DND-41 (cell line): Measurements from ENCODE around the gene EMILIN2.

Experiments used
- ATAC-seq: fragments of 200-7000 bp; cut with Tn5 transposase; 3 replicates; pipeline ENCODE4 v1.9.1; 2021; ENCODE audit warnings: low read depth; ENCODE audit not compliant: insufficient read depth
- DNase-seq: peaks from one replicate; pipeline ENCODE4 v3.0.0-alpha.2; 2020
- H2AFZ ChIP-seq: 2 replicates; pipeline ENCODE4 v1.6.0; 2012; ENCODE audit warnings: low read depth, low read length
- H3K27ac ChIP-seq: 2 replicates; pipeline ENCODE4 v1.5.1; 2012; ENCODE audit warnings: low read length, inconsistent platforms
- H3K27me3 ChIP-seq: fragments of 200-600 bp; sonication (generic); 2 replicates; pipeline ENCODE4 v1.6.0; 2012; ENCODE audit warnings: low read length, mild to moderate bottlenecking, inconsistent platforms; ENCODE audit not compliant: insufficient read depth, poor library complexity
- H3K36me3 ChIP-seq: 2 replicates; pipeline ENCODE4 v1.5.1; 2012; ENCODE audit warnings: low read length, inconsistent platforms; ENCODE audit not compliant: insufficient read depth
- H3K4me1 ChIP-seq: 2 replicates; pipeline ENCODE4 v1.5.1; 2012; ENCODE audit warnings: mild to moderate bottlenecking, low read length; ENCODE audit not compliant: insufficient read depth
- H3K4me2 ChIP-seq: 2 replicates; pipeline ENCODE4 v1.6.0; 2012; ENCODE audit warnings: mild to moderate bottlenecking, moderate library complexity, low read length, inconsistent platforms; ENCODE audit not compliant: insufficient read depth
- H3K4me3 ChIP-seq, 2 experiments: fragments of 200-600 bp in 1 of 2; shearing (Covaris generic) in 1 of 2; 2 replicates each; pipeline ENCODE4 v1.5.1; 2012 to 2016; ENCODE audit warnings: inconsistent platforms in 2 of 2, low read length in 2 of 2, mild to moderate bottlenecking in 2 of 2, low read depth in 1 of 2, moderate library complexity in 1 of 2
- H3K79me2 ChIP-seq: 2 replicates; pipeline ENCODE4 v1.6.0; 2012; ENCODE audit warnings: low read length, inconsistent platforms; ENCODE audit not compliant: insufficient read depth
- H3K9ac ChIP-seq: 2 replicates; pipeline ENCODE4 v1.6.0; 2012; ENCODE audit warnings: low read depth, mild to moderate bottlenecking, inconsistent platforms, low read length, moderate library complexity
- H3K9me3 ChIP-seq: 2 replicates; pipeline ENCODE4 v1.5.1; 2012; ENCODE audit warnings: low read length, moderate library complexity, mild to moderate bottlenecking, inconsistent platforms; ENCODE audit not compliant: insufficient read depth, severe bottlenecking
- H4K20me1 ChIP-seq: 2 replicates; pipeline ENCODE4 v1.6.0; 2012; ENCODE audit warnings: low read length; ENCODE audit not compliant: insufficient read depth
- CTCF ChIP-seq: IDR thresholded peaks from 2 replicates; pipeline ENCODE4 v1.5.1; 2012; ENCODE audit warnings: borderline replicate concordance, low read length, moderate library complexity, mild to moderate bottlenecking; ENCODE audit not compliant: poor library complexity, severe bottlenecking; ENCODE audit errors: extremely low read depth
- EZH2 ChIP-seq: IDR thresholded peaks from 3 replicates; pipeline ENCODE4 v1.6.1; 2012; ENCODE audit warnings: borderline replicate concordance, low read depth, mild to moderate bottlenecking, moderate library complexity, low read length, inconsistent platforms; ENCODE audit not compliant: severe bottlenecking

The EMILIN2 gene

GRCh38 chr18:2926528-2926927, 79.7 kb downstream of the EMILIN2 start:
- H4K20me1 ChIP-seq = no peaks in the 10 kb centered on the region
- H3K4me3 ChIP-seq = no peak overlapping the region
- ATAC-seq = no peak
- DNase-seq = no peak
- no peak overlapping the region for H3K9ac ChIP-seq
- no peak overlapping the region for H2AFZ ChIP-seq
- H3K27ac ChIP-seq = no peak overlapping the region
- H3K4me2 ChIP-seq = no peak overlapping the region
- H3K79me2 ChIP-seq = no peaks in the 10 kb centered on the region
- peaks cover 81% of the 10 kb centered on the region for H3K36me3 ChIP-seq
- no peak for TF ChIP-seq CTCF
- TF ChIP-seq EZH2 = no peak
- no peaks in the 10 kb centered on the region for H3K4me1 ChIP-seq
- no peaks in the 10 kb centered on the region for H3K27me3 ChIP-seq
- H3K9me3 ChIP-seq = no peaks in the 10 kb centered on the region

GRCh38 chr18:2927745-2928144, 80.9 kb downstream of the EMILIN2 start:
- H3K9ac ChIP-seq = no peak overlapping the region
- no peaks in the 10 kb centered on the region for H3K9me3 ChIP-seq
- peaks cover 77% of the 10 kb centered on the region for H3K36me3 ChIP-seq
- H3K27ac ChIP-seq = no peak overlapping the region
- H4K20me1 ChIP-seq = no peaks in the 10 kb centered on the region
- TF ChIP-seq CTCF (no peak), EZH2 (no peak)
- no peak overlapping the region for H3K4me3 ChIP-seq
- no peak for DNase-seq
- no peaks in the 10 kb centered on the region for H3K27me3 ChIP-seq
- H3K4me2 ChIP-seq = no peak overlapping the region
- no peaks in the 10 kb centered on the region for H3K4me1 ChIP-seq
- H3K79me2 ChIP-seq = no peaks in the 10 kb centered on the region
- no peak overlapping the region for H2AFZ ChIP-seq
- ATAC-seq = no peak

- no peak overlapping the region for H3K4me2 ChIP-seq
- ATAC-seq = peak; percentile 73
- peak; percentile 41 for DNase-seq
- TF ChIP-seq EZH2 (no peak), CTCF (peak; percentile 82)
- H2AFZ ChIP-seq = no peak overlapping the region
- H4K20me1 ChIP-seq = no peaks in the 10 kb centered on the region
- H3K27me3 ChIP-seq = no peaks in the 10 kb centered on the region
- no peaks in the 10 kb centered on the region for H3K9me3 ChIP-seq
- peaks cover 67% of the 10 kb centered on the region for H3K36me3 ChIP-seq
- H3K4me1 ChIP-seq = no peaks in the 10 kb centered on the region
- H3K27ac ChIP-seq = no peak overlapping the region; the same call in 1 of the 2 replicates
- H3K4me3 ChIP-seq = no peak overlapping the region
- no peak overlapping the region for H3K9ac ChIP-seq
- H3K79me2 ChIP-seq = no peaks in the 10 kb centered on the region
These were observed 85.7 kb downstream of the EMILIN2 start for GRCh38 chr18:2932247-2933181.
